Measurements from ENCODE around the gene SPATA18.

DNA sequence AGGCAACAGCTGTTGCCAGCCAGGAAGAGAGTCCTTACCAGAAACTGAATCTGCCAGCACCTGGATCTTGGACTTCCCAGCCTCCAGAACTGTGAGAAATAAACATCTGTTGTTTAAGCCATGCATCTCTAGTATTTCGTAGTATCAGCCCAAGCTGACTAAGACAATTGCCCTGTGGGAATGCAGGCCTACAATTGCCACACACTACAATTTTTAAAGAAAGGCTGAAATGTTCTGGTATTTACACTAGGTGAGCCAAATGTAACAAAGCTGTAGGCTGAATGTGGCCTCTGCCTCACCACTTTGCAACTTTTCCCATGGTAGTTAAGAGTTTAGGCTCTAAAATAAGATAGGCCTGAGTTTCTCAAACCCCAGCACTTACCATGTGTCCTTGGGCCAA is 59.1 kb downstream of the SPATA18 start:
- TF ChIP-seq, protein P1, sequence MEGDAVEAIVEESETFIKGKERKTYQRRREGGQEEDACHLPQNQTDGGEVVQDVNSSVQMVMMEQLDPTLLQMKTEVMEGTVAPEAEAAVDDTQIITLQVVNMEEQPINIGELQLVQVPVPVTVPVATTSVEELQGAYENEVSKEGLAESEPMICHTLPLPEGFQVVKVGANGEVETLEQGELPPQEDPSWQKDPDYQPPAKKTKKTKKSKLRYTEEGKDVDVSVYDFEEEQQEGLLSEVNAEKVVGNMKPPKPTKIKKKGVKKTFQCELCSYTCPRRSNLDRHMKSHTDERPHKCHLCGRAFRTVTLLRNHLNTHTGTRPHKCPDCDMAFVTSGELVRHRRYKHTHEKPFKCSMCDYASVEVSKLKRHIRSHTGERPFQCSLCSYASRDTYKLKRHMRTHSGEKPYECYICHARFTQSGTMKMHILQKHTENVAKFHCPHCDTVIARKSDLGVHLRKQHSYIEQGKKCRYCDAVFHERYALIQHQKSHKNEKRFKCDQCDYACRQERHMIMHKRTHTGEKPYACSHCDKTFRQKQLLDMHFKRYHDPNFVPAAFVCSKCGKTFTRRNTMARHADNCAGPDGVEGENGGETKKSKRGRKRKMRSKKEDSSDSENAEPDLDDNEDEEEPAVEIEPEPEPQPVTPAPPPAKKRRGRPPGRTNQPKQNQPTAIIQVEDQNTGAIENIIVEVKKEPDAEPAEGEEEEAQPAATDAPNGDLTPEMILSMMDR (IDR thresholded peaks at IDR 0.05), result no peak
- TF ChIP-seq POLR2A (IDR thresholded peaks at IDR 0.05), result no peak
